ENCODE results near the gene DOCK9. TPM values are rescaled to one million over a fixed set of nuclear protein-coding genes. Genes with fewer than 3 reads are reported as not detected.

The DOCK9 gene
- polyA plus RNA-seq, 3 donors: 0.01 TPM; not detected in 2

DNA sequence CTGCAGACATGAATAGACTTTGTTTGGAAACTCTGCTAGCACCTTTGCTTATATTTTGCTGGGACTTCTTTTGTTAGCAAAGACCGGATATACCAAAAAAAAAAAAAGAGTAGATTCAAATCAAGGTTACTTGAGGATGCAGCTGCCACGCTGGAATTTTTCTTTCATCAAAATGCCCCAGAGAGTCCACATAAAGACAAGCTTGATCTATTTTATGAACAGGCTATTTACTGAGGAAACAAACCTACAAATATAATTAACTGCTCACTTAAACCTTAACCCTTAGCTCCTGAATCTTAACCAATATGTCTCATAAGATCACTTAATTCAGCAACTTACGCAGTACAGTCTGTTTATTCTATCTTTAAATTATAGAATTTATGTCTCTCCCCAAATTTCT is 27.1 kb upstream of the DOCK9 start:
- Mint-ChIP-seq H3K27me3 (ENCODE audit: low read depth in 3 of 3) (peaks cover 45 to 66% (median 50%) of the 10 kb centered on the region in 3 donors), H3K36me3 (no peaks in the 10 kb centered on the region), H3K4me1 (no peaks in the 10 kb centered on the region), H3K9me3 (peaks cover 0 to 7% (median 2%) of the 10 kb centered on the region in 7 donors), H3K27ac (no peak overlapping the region), H3K4me3 (no peak overlapping the region)
- TF ChIP-seq CTCF (IDR thresholded peaks at IDR 0.05): no peak
- Histone ChIP-seq H2AFZ (ENCODE audit: insufficient read depth, low read depth, low read length, poor library complexity, severe bottlenecking) (no peak overlapping the region), H3K9ac (ENCODE audit: insufficient read depth, low read length, poor library complexity, severe bottlenecking) (no peak overlapping the region), H3K36me3 (replicated peaks in 1 of 2; ENCODE audit: control insufficient read depth in 1 of 2, insufficient read depth in 2 of 2, low read length in 2 of 2) (no peaks in the 10 kb centered on the region), H3K9me3 (replicated peaks in 1 of 2; ENCODE audit: control insufficient read depth in 1 of 2, insufficient read depth in 1 of 2, low read length in 2 of 2) (no peaks in the 10 kb centered on the region), H3K79me2 (ENCODE audit: insufficient read depth, low read length) (no peaks in the 10 kb centered on the region), H3K4me3 (replicated peaks in 1 of 3; ENCODE audit: low read depth in 2 of 3, low read length in 3 of 3) (no peak overlapping the region), H4K20me1 (ENCODE audit: insufficient read depth, low read length) (no peaks in the 10 kb centered on the region), H3K4me2 (replicated peaks; ENCODE audit: extremely low read depth, low read length, poor library complexity, severe bottlenecking) (no peak overlapping the region), H3K27me3 (ENCODE audit: control insufficient read depth in 2 of 2, insufficient read depth in 2 of 2, low read length in 2 of 2) (peaks cover 58 to 61% of the 10 kb centered on the region in 2 donors), H3K27ac (ENCODE audit: low read depth in 1 of 2, low read length in 2 of 2) (no peak overlapping the region), H3K4me1 (ENCODE audit: control insufficient read depth in 1 of 2, insufficient read depth in 2 of 2, low read length in 2 of 2) (no peaks in the 10 kb centered on the region)
- DNase-seq: no peak
- 67% methylated on average over 1 of the region's 3 CpGs for WGBS (ENCODE audit: insufficient coverage)
- intact Hi-C loops (cut with micrococcal nuclease): no loop called here

DNA sequence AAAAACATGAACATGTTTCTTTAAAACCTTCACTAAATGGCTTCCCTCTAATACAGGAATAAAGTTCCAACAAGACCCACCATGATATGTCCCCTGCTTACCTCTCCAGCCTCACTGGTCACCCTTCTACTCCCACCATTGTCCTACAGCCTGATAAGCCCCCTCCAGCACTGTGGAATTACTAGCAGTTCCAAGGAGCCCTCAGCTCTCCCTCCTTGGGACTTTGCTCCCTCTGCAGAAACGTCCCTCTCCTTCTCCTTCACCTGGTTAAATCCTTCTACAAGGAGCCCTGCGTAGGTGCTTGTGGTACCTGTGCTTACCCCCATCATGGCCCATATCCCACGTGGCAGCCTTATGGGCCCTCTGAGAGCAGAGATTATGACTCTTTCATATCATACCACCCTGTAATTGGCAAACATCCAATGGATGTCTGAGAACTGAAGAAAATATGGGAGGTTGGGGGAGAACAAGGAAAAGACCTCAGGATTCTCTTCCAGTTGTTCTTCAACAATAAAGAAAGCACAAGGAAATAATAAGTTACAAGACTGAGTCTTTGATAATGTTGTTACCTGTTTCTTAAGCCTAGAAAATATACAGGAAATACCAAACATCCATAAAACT is 26.1 kb upstream of the DOCK9 start:
- no peak overlapping the region for H3K27ac ChIP-seq (ENCODE audit: low read depth in 1 of 2, low read length in 2 of 2)
- Mint-ChIP-seq H3K4me1 (no peaks in the 10 kb centered on the region), H3K27me3 (ENCODE audit: low read depth in 3 of 3) (peaks cover 46 to 69% (median 53%) of the 10 kb centered on the region in 3 donors), H3K4me3 (peak overlapping the region in 1 of 2 donors; percentile 13), H3K9me3 (peaks cover 0 to 7% (median 2%) of the 10 kb centered on the region in 7 donors), H3K27ac (no peak overlapping the region), H3K36me3 (no peaks in the 10 kb centered on the region)
- H3K9me3 ChIP-seq (replicated peaks in 1 of 2; ENCODE audit: control insufficient read depth in 1 of 2, insufficient read depth in 1 of 2, low read length in 2 of 2): no peaks in the 10 kb centered on the region
- H3K79me2 ChIP-seq (ENCODE audit: insufficient read depth, low read length): no peaks in the 10 kb centered on the region
- no peaks in the 10 kb centered on the region for H4K20me1 ChIP-seq (ENCODE audit: insufficient read depth, low read length)
- H3K36me3 ChIP-seq (replicated peaks in 1 of 2; ENCODE audit: control insufficient read depth in 1 of 2, insufficient read depth in 2 of 2, low read length in 2 of 2): no peaks in the 10 kb centered on the region
- WGBS (ENCODE audit: insufficient coverage): 100% methylated on average over 2 of the region's 3 CpGs
- no peak overlapping the region for H3K4me2 ChIP-seq (replicated peaks; ENCODE audit: extremely low read depth, low read length, poor library complexity, severe bottlenecking)
- H3K4me1 ChIP-seq (ENCODE audit: control insufficient read depth in 1 of 2, insufficient read depth in 2 of 2, low read length in 2 of 2): no peaks in the 10 kb centered on the region
- no peak overlapping the region for H3K9ac ChIP-seq (ENCODE audit: insufficient read depth, low read length, poor library complexity, severe bottlenecking)
- intact Hi-C loops (cut with micrococcal nuclease): no loop called here
- no peak for DNase-seq
- no peak overlapping the region for H3K4me3 ChIP-seq (replicated peaks in 1 of 3; ENCODE audit: low read depth in 2 of 3, low read length in 3 of 3)
- TF ChIP-seq CTCF (IDR thresholded peaks at IDR 0.05): no peak
- peaks cover 57 to 58% of the 10 kb centered on the region in 2 donors for H3K27me3 ChIP-seq (ENCODE audit: control insufficient read depth in 2 of 2, insufficient read depth in 2 of 2, low read length in 2 of 2)
- no peak overlapping the region for H2AFZ ChIP-seq (ENCODE audit: insufficient read depth, low read depth, low read length, poor library complexity, severe bottlenecking)

All from CD14-positive monocyte (primary cell).